Measurements from ENCODE around the gene ULK3. TPM values are rescaled to one million over a fixed set of nuclear protein-coding genes. Genes with fewer than 3 reads are reported as not detected.

ULK3 gene
- total RNA-seq, 1 experiment from 2014 or later = 38.9 TPM

- CTCF ChIA-PET = interaction anchor here (0.6 to 3.7 kb wide), 18 partner anchors 10 to 172 kb away, joined by 3 to 79 read pairs (median 5); partner anchors contain the start of genes CPLX3, CSK and CYP1A1
- H3K27ac Mint-ChIP-seq = no peak overlapping the region
- H3K4me1 Mint-ChIP-seq = peaks cover 31% of the 10 kb centered on the region
- TF ChIP-seq ETV6 (CRISPR knock-in tag; IDR thresholded peaks at IDR 0.05) = no peak
- no peak for TF ChIP-seq OVOL2 (CRISPR knock-in tag; IDR thresholded peaks at IDR 0.05; ENCODE audit: borderline replicate concordance)
- TF ChIP-seq FOXP4 (CRISPR knock-in tag; IDR thresholded peaks at IDR 0.05) = no peak
- TF ChIP-seq, protein P1, sequence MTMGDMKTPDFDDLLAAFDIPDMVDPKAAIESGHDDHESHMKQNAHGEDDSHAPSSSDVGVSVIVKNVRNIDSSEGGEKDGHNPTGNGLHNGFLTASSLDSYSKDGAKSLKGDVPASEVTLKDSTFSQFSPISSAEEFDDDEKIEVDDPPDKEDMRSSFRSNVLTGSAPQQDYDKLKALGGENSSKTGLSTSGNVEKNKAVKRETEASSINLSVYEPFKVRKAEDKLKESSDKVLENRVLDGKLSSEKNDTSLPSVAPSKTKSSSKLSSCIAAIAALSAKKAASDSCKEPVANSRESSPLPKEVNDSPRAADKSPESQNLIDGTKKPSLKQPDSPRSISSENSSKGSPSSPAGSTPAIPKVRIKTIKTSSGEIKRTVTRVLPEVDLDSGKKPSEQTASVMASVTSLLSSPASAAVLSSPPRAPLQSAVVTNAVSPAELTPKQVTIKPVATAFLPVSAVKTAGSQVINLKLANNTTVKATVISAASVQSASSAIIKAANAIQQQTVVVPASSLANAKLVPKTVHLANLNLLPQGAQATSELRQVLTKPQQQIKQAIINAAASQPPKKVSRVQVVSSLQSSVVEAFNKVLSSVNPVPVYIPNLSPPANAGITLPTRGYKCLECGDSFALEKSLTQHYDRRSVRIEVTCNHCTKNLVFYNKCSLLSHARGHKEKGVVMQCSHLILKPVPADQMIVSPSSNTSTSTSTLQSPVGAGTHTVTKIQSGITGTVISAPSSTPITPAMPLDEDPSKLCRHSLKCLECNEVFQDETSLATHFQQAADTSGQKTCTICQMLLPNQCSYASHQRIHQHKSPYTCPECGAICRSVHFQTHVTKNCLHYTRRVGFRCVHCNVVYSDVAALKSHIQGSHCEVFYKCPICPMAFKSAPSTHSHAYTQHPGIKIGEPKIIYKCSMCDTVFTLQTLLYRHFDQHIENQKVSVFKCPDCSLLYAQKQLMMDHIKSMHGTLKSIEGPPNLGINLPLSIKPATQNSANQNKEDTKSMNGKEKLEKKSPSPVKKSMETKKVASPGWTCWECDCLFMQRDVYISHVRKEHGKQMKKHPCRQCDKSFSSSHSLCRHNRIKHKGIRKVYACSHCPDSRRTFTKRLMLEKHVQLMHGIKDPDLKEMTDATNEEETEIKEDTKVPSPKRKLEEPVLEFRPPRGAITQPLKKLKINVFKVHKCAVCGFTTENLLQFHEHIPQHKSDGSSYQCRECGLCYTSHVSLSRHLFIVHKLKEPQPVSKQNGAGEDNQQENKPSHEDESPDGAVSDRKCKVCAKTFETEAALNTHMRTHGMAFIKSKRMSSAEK (CRISPR knock-in tag; IDR thresholded peaks at IDR 0.05; ENCODE audit: borderline replicate concordance) = no peak
- TF ChIP-seq ZNF317 (CRISPR knock-in tag; IDR thresholded peaks at IDR 0.05; ENCODE audit: borderline replicate concordance, low read depth) = no peak
- TF ChIP-seq, protein P2, sequence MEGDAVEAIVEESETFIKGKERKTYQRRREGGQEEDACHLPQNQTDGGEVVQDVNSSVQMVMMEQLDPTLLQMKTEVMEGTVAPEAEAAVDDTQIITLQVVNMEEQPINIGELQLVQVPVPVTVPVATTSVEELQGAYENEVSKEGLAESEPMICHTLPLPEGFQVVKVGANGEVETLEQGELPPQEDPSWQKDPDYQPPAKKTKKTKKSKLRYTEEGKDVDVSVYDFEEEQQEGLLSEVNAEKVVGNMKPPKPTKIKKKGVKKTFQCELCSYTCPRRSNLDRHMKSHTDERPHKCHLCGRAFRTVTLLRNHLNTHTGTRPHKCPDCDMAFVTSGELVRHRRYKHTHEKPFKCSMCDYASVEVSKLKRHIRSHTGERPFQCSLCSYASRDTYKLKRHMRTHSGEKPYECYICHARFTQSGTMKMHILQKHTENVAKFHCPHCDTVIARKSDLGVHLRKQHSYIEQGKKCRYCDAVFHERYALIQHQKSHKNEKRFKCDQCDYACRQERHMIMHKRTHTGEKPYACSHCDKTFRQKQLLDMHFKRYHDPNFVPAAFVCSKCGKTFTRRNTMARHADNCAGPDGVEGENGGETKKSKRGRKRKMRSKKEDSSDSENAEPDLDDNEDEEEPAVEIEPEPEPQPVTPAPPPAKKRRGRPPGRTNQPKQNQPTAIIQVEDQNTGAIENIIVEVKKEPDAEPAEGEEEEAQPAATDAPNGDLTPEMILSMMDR (IDR thresholded peaks at IDR 0.05) = no peak
- TF ChIP-seq, protein P3, sequence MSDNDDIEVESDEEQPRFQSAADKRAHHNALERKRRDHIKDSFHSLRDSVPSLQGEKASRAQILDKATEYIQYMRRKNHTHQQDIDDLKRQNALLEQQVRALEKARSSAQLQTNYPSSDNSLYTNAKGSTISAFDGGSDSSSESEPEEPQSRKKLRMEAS (CRISPR knock-in tag; IDR thresholded peaks at IDR 0.05) = no peak
- no peak for TF ChIP-seq TEAD4 (CRISPR knock-in tag; IDR thresholded peaks at IDR 0.05)
- no peak for TF ChIP-seq CREB1 (CRISPR knock-in tag; IDR thresholded peaks at IDR 0.05)
- no peak for TF ChIP-seq ZMAT4 (CRISPR knock-in tag; IDR thresholded peaks at IDR 0.05)
- TF ChIP-seq GABPB1 (CRISPR knock-in tag; IDR thresholded peaks at IDR 0.05) = no peak
- TF ChIP-seq ATF6 (CRISPR knock-in tag; IDR thresholded peaks at IDR 0.05) = no peak
- no peaks in the 10 kb centered on the region; the same call in 1 of the 2 replicates for H3K27me3 Mint-ChIP-seq (ENCODE audit: low read depth)
- ATAC-seq = peak; percentile 40
- no peak overlapping the region for H3K4me3 Mint-ChIP-seq
- DNase-seq (ENCODE audit: low spot score) = no peak
- POLR2A ChIA-PET = no interaction called here
- H3K9me3 Mint-ChIP-seq = no peaks in the 10 kb centered on the region
- H3K36me3 Mint-ChIP-seq = no peaks in the 10 kb centered on the region
These were observed 49.6 kb downstream of the ULK3 start for GRCh38 chr15:74793135-74794028.

Data from WTC11 (cell line).